Mesothelial cell of epicardium (in vitro differentiated cells): ENCODE data around the gene DCTPP1. TPM values are rescaled to one million over a fixed set of nuclear protein-coding genes. Genes with fewer than 3 reads are reported as not detected.
"Not testable (repeated sequence)": the region's sequence is repeated elsewhere in the genome, so short reads cannot be mapped to it uniquely, and the experiment has no call there.

Experiments used
- DNase-seq, 2 experiments: peaks; one replicate each; pipeline ENCODE4 v3.0.0; 2021; ENCODE audit warnings: low spot score in 2 of 2; ENCODE audit not compliant: unreplicated experiment in 2 of 2
- H3K27ac Mint-ChIP-seq: 2 replicates; pipeline ENCODE4 v1.8.0; 2021; ENCODE audit warnings: mixed read lengths
- H3K27me3 Mint-ChIP-seq: 2 replicates; pipeline ENCODE4 v1.8.0; 2021; ENCODE audit warnings: low read depth, mixed read lengths
- H3K36me3 Mint-ChIP-seq: 2 replicates; pipeline ENCODE4 v1.8.0; 2021; ENCODE audit warnings: mixed read lengths
- H3K4me1 Mint-ChIP-seq: 2 replicates; pipeline ENCODE4 v1.8.0; 2021; ENCODE audit warnings: mixed read lengths
- H3K4me3 Mint-ChIP-seq: 2 replicates; pipeline ENCODE4 v1.8.0; 2021; ENCODE audit warnings: mild to moderate bottlenecking, moderate library complexity, mixed read lengths
- H3K9me3 Mint-ChIP-seq: 2 replicates; pipeline ENCODE4 v1.8.0; 2021; ENCODE audit warnings: mixed read lengths
- CTCF ChIP-seq: fragments of 200-600 bp; sonication (generic); IDR thresholded peaks from one replicate; pipeline ENCODE4 v1.5.0; 2021; ENCODE audit warnings: antibody characterized with exemption; ENCODE audit not compliant: unreplicated experiment
- total RNA-seq: library from RNA; stranded (reverse); gene quantifications from 3 replicates; pipeline ENCODE4 v1.2.1, GENCODE V29; 2021

DCTPP1 gene
- total RNA-seq, 1 donor from 2014 or later, result 33.1 TPM

DNA sequence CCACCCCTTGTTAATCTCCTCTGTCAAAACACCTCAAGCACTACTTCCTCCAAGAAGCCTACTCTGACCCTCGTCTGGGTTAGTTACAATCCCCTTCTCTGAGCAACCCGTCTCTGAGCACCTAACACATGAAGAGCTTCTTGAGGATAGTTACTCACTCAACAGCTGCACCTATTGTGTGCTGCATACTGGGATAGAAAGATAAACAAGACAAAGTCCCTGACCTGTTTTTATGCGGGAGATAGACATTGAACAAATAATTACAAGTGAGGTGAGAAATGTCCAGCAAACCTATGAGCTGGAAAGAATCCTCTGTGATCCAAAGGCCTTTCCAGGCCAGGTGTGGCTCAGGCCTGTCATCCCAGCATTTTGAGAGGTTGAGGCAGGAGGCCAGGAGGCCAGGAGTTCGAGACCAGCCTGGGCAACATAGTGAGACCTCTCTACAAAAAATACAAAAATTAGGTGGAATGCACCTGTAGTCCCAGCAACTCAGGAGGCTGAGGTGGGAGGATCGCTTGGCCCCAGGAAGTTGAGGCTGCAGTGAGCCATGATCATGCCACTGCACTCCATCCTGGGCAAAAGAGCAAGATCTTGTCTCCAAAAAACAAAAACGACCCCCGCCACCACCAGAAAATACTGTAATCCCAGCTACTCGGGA lies 27.9 kb downstream of the DCTPP1 start:
- Mint-ChIP-seq H3K27me3 (no peaks in the 10 kb centered on the region), H3K4me3 (peak overlapping the region; percentile 84), H3K27ac (peak overlapping the region; percentile 99), H3K36me3 (peaks cover 3% of the 10 kb centered on the region), H3K9me3 (no peaks in the 10 kb centered on the region), H3K4me1 (peaks cover 20% of the 10 kb centered on the region)
- TF ChIP-seq CTCF, result no peak
- DNase-seq, result no peak

- H3K4me1 Mint-ChIP-seq, result peaks cover 27% of the 10 kb centered on the region
- no peak for TF ChIP-seq CTCF
- peak overlapping the region; percentile 99 for H3K27ac Mint-ChIP-seq
- no peak for DNase-seq
- no peaks in the 10 kb centered on the region for H3K9me3 Mint-ChIP-seq
- H3K36me3 Mint-ChIP-seq, result peaks cover 4% of the 10 kb centered on the region
- peak overlapping the region; percentile 84 for H3K4me3 Mint-ChIP-seq
- H3K27me3 Mint-ChIP-seq, result no peaks in the 10 kb centered on the region
Measured at GRCh38 chr16:30399435-30400186, 30.2 kb downstream of the DCTPP1 start.

GRCh38 chr16:30398661-30399434 lies 31.0 kb downstream of the DCTPP1 start:
- no peaks in the 10 kb centered on the region for H3K27me3 Mint-ChIP-seq
- H3K4me1 Mint-ChIP-seq, result peaks cover 34% of the 10 kb centered on the region
- H3K4me3 Mint-ChIP-seq, result no peak overlapping the region
- no peaks in the 10 kb centered on the region for H3K9me3 Mint-ChIP-seq
- H3K36me3 Mint-ChIP-seq, result peaks cover 4% of the 10 kb centered on the region
- no peak for DNase-seq
- H3K27ac Mint-ChIP-seq, result peak overlapping the region; percentile 99
- TF ChIP-seq CTCF, result no peak

- Mint-ChIP-seq H3K27me3 (no peaks in the 10 kb centered on the region), H3K9me3 (no peaks in the 10 kb centered on the region), H3K4me3 (no peak overlapping the region), H3K27ac (no peak overlapping the region), H3K4me1 (peaks cover 34% of the 10 kb centered on the region), H3K36me3 (peaks cover 4% of the 10 kb centered on the region)
- no peak for DNase-seq
- TF ChIP-seq CTCF, result no peak
Measured at GRCh38 chr16:30397776-30398660, 31.8 kb downstream of the DCTPP1 start.

- no peak for DNase-seq
- no peak for TF ChIP-seq CTCF
- H3K27me3 Mint-ChIP-seq, result no peaks in the 10 kb centered on the region
- H3K36me3 Mint-ChIP-seq, result peaks cover 4% of the 10 kb centered on the region
- H3K4me3 Mint-ChIP-seq, result peak overlapping the region; percentile 77
- H3K27ac Mint-ChIP-seq, result peak overlapping the region; percentile 32
- no peaks in the 10 kb centered on the region for H3K9me3 Mint-ChIP-seq
- H3K4me1 Mint-ChIP-seq, result peaks cover 34% of the 10 kb centered on the region
Measured at GRCh38 chr16:30397056-30397455, 32.8 kb downstream of the DCTPP1 start.

DNA sequence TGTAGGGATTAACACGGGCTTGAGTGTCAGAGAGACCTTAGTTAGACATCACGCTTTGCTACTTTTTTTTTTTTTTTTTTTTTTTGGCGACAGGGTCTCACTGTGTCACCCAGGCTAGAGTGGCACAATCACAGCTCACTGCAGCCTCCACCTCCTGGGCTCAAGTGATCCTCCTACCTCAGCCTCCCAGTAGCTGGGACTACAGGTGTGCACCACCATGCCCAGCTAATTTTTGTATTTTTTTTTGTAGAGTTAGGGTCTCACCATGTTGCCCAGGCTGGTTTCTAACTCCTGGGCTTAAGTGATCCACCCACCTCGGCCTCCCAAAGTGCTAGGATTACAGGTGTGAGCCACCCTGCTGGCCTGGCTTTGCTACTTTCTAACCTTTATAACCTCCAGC lies 33.2 kb downstream of the DCTPP1 start:
- not testable (repeated sequence) for DNase-seq, H3K9me3 Mint-ChIP-seq, H3K36me3 Mint-ChIP-seq, H3K27me3 Mint-ChIP-seq
- peak overlapping the region; percentile 32 for H3K27ac Mint-ChIP-seq
- peaks cover 33% of the 10 kb centered on the region for H3K4me1 Mint-ChIP-seq
- H3K4me3 Mint-ChIP-seq, result peak overlapping the region; percentile 77
